ENCODE results near the gene PRF1.

Gene PRF1

GRCh38 chr10:70561070-70561469 is 41.5 kb downstream of the PRF1 start:
- DNase-seq (ENCODE audit: low read depth, low spot score) = no peak

GRCh38 chr10:70560511-70560941 is 42.0 kb downstream of the PRF1 start:
- DNase-seq (ENCODE audit: low read depth, low spot score) = no peak

GRCh38 chr10:70559861-70560260 is 42.7 kb downstream of the PRF1 start:
- no peak for DNase-seq (ENCODE audit: low read depth, low spot score)

- DNase-seq (ENCODE audit: low read depth, low spot score) = no peak
These were observed 43.4 kb downstream of the PRF1 start for GRCh38 chr10:70558871-70559810.

GRCh38 chr10:70558295-70558694 is 44.2 kb downstream of the PRF1 start:
- no peak for DNase-seq (ENCODE audit: low read depth, low spot score)

- DNase-seq (ENCODE audit: low read depth, low spot score) = no peak
These were observed 44.7 kb downstream of the PRF1 start for GRCh38 chr10:70557876-70558275.

- DNase-seq (ENCODE audit: low read depth, low spot score) = no peak
These were observed 45.3 kb downstream of the PRF1 start for GRCh38 chr10:70557086-70557845.

- no peak for DNase-seq (ENCODE audit: low read depth, low spot score)
These were observed 47.2 kb downstream of the PRF1 start for GRCh38 chr10:70555371-70555770.

- no peak for DNase-seq (ENCODE audit: low read depth, low spot score)
These were observed 50.0 kb downstream of the PRF1 start for GRCh38 chr10:70552586-70552985.

GRCh38 chr10:70551971-70552422 is 50.5 kb downstream of the PRF1 start:
- DNase-seq (ENCODE audit: low read depth, low spot score) = no peak

- no peak for DNase-seq (ENCODE audit: low read depth, low spot score)
These were observed 51.1 kb downstream of the PRF1 start for GRCh38 chr10:70551466-70551865.

- DNase-seq (ENCODE audit: low read depth, low spot score) = no peak
These were observed 52.1 kb downstream of the PRF1 start for GRCh38 chr10:70550459-70550858.

GRCh38 chr10:70549962-70550458 is 52.5 kb downstream of the PRF1 start:
- no peak for DNase-seq (ENCODE audit: low read depth, low spot score)

- no peak for DNase-seq (ENCODE audit: low read depth, low spot score)
These were observed 53.1 kb downstream of the PRF1 start for GRCh38 chr10:70549351-70549961.
